HG02798 (cell line): ENCODE data around the gene IFI6.

ENCODE experiments used
- ATAC-seq: cut with Tn5 transposase; IDR thresholded peaks from one replicate; pipeline ENCODE4 v1.9.1; 2021; ENCODE audit warnings: mild to moderate bottlenecking; ENCODE audit not compliant: unreplicated experiment, poor library complexity

IFI6 gene

DNA sequence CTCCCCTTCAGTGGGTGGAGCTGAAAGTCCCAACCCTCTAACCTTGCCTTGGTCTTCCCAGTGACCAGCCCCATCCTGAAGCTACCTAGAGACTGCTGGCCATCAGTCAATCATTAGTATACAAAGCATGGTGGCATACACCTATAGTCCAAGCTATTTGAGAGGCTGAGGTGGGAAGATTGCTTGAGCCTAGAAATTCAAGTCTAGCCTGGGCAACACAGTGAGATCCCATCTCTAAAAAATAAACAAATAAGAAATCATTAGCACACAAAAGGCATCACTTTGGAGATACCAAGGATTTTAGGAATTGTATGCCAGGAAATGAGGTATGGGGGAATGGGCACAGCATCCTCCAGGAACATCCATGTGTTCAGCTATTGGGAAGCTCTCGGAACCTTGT, 4.4 kb upstream of the IFI6 start:
- no peak for ATAC-seq

DNA sequence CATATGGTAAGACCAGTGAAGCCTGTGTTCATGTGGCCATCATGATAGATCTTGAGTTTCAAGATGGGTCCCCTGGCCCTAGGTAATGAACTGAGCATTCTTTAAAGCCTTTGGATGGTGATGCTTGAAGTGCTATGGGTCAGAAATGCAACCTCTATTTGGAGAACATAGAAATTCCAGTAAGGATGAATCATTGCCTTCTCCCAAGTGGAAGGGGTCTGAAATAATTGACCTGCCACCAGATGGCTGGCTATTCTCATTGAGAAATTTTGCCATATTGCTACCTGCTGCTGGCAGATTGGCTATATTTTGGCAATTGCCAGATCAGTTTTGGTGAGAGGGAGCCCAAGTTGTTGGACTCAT, 739 bp upstream of the IFI6 start:
- no peak for ATAC-seq

DNA sequence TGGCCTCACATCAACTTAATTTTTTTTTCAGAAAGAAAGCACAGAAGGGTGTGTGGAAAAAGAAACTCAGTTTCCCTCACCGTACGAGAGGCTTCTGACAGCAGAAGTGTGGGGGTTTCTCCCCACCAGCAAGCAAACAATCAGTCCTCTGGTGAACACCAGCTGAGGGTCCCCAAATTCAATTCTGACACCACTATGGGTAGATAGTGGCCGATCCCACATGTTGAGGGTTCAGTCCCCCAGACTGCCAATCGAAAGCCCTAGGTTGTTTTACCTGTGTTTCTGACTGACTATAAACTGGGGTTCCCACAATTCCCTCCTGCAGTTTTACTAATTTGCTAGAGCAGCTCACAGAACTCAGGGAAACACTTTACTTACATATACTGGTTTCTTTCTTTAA, 2.1 kb downstream of the IFI6 start:
- ATAC-seq, result no peak

DNA sequence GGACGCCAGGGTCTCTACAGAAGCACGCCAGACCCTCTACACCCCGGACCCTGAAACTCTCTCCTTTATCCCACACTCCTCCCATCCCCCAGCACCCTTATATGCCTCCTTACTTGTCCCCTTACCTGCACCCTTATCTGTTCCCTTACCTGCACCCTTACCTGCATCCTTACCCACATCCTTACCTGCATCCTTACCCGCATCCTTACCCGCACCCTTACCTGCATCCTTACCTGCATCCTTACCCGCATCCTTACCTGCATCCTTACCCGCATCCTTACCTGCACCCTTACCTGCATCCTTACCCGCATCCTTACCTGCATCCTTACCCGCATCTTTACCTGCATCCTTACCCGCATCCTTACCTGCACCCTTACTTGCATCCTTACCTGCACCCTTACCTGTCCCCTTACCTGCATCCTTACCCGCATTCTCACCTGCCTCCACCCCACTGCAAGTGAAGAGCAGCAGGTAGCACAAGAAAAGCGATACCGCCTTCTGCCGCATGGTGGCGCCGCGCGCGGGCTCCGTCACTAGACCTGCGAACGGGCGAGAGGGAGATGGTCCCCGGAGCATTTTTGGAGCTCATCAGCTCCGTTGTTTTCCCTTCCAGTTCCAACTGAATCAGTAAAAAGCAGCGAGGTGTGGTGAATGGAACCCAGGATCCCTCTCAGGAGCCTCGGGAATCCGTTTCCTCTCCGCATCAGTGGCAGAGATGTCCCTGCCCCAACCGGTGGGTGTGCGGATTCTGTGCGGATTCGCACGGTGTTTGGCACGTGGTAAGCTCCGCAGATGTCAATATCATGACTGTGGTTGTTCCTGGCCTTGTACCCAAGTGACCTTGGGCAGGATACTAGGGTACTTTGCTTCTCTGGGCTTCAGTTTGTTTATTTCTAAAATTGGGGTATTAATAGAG, 2.9 kb downstream of the IFI6 start:
- ATAC-seq, result no peak

DNA sequence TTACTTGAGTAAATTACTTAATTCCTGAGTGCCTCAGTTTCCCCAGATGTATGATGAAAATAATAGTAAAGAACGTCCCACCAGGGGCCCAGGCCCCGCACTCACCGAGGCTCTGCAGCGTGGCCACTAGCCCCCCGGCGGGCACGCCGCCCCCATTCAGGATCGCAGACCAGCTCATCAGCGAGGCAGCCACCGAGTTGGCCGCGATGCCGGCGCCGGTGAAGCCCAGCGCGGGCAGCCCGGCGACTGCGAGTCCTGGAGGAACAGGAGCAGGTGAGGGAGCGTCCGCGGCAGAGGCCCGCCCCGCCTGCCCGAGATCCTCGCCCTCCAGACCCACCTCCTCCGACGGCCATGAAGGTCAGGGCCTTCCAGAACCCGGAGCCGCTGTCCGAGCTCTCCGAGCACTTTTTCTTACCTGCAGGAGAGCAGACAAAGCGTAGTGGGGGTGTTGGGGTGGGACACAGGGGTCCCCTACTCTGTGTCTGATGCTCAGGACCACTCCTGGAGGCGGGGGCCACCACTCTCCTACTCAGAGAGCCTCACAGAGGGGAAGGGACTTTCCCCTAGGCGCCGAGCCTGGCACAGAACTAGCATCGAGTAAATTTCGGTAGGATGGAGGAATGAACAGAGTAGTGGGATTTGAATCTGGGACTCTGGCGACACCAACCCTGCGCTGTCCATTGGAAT, 3.7 kb downstream of the IFI6 start:
- no peak for ATAC-seq

DNA sequence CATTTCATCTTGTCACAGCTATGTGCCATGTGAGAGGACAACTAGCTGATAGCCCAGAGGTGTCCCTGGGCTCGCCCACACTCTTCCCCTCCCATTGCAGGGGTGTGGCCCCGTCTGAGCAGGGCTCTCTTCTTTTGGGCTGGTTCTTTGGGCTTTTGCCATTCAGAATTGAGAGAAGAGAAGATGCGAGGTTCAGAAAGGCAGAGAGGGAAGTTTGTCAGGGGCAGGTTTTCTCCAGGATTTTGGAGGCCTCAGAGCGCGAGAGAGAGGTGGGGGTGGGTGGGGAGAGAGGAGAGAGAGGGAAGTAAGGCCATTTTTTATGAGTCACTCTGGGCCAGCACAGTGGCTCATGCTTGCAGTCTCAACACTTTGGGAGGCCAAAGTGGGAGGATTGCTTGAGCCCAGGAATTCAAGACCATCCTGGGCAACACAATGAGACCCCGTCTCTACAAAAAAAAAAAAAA, 5.2 kb downstream of the IFI6 start:
- no peak for ATAC-seq

DNA sequence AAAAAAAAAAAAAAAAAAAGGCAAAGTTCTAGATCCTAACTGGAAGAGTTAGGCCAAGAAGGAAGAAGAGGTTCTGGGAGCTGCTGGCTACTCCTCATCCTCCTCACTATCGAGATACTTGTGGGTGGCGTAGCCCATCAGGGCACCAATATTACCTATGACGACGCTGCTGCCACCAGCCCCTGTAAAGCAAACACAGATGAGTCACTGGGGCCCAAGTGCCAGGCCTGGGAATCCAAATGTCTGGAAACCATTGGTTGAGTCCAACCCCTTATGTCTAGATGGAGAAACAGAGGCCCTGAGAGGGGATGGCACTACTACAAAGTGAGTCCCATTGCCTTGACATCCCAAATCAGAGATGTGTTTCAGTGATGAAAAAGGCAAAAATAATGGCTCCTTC, 5.7 kb downstream of the IFI6 start:
- no peak for ATAC-seq

DNA sequence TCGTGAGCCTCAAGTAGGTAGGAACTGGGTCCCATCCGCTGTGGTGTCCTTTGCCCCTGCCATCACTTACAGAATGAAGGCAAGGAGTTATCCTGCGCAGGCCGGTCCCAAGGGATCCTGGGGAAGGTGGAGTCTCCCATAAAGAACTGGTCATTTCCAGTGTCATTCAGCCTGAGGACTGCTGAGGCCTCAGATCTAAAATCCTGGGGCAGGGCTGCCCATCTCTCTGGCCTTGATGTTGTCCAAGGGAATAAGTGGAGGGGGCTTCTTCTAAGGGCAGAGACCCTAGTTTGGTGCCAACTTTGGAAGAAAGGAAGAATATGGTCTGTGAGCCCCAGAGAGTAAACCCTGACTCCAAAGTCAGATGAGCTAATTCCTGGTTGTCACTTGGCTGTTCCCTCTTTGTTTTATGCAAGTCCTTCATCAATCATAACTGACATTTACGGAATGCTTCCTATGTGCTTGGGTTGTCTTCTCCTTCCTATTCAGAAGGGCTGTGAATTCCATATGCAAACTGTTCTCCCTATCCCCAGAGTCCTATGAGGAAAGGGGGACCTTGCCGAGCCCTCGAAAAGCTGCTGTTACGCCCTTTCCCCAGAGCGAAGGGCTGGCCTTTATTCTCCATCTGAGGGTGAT, 6.9 kb downstream of the IFI6 start:
- no peak for ATAC-seq

DNA sequence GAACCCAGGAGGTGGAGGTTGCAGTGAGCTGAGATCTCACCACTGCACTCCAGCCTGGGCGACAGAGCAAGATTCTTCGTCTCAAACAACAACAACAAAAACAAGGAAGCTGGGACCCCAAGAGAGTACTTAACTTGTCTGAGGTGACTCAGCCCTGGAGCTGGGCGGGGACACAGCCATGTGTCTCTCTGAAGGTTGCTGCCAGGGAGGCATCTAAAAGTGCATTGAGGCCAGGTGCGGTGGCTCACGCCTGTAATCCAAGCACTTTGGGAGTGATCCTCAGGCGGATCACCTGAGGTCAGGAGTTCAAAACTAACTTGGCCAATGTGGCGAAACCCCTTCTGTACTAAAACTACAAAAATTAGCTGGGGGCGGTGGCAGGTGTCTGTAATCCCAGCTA, 7.7 kb downstream of the IFI6 start:
- ATAC-seq, result no peak

DNA sequence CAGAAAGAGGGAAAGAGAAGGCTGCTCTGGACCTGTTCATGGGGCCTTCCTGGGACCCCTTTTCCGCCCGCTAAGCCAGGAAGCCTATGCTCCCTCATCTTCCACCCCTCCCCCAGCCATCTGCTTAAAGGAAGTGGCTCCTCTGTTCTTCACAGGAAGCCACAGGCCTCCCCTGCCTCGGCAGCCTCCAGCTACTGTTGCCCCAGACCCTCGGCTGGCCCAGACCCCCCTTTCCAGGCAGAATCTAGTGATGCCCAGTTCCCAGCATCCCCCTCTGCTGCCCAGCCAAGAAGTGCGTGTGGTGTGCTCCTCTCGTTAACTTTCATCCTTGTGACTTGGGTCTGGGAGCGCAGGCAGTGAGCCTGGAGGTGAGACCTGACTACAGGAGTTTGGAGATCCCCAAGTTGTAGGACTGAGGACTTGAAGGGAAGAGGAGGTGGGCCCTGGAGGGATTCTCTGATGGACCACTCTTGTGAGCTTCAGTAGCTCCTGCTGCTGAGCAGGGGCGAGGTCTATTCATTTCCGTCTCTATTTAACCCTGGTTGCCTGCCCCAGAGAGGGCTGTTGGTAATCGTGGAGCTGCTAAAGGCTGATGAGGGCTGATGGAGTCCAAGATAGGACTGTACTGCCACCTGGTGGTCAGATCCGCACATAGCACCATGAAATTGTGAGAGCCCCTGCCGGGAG, 9.1 kb downstream of the IFI6 start:
- peak; percentile 32 for ATAC-seq

DNA sequence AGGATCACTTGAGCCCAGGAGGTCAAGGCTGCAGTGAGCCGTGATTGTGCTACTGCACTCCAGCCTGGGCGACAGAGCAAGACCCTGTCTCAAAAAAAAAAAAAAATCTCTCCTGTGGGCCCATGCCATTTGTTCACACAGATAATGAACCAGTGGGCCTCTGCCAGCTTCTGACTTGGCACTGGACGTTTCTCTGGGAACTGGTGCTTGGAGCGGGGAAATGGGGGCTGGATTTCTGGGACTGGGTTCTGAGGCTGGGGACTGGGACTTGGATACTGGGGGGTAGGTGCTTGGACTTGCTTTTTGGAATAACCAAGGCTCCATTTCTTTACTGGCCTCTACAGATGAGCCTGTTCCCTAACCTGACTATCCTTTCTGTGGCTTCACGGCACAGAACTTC, 9.7 kb downstream of the IFI6 start:
- no peak for ATAC-seq

DNA sequence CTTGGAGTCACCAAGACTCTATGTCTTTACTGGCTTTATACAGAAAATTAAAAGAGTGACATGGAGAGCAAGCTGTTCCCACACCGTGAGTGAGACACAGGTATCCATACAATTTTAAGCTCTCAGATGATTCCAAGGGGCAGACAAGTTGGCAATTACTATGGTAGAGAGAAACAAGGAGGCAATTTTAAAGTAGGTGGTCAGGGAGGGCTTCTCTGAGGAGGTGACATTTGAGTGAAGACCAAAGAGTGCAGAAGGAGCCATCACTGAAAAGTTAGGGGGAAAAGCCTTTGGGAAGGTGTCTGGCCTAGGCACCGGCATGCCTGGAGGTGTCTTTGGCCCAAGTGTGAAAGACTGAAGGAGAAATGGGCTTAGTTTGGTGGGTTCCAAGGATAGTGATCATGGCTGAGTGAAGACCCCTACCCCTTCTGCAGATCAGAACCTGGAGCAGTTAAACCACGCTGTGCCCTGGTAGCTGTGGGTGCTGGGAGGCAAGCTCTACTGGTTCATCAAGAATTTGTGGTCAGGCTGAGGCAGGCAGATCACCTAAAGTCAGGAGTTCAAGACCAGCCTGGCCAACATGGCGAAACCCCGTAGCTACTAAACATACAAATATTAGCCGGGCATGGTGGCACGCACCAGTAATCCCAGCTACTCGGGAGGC, 10.4 kb downstream of the IFI6 start:
- ATAC-seq, result no peak

DNA sequence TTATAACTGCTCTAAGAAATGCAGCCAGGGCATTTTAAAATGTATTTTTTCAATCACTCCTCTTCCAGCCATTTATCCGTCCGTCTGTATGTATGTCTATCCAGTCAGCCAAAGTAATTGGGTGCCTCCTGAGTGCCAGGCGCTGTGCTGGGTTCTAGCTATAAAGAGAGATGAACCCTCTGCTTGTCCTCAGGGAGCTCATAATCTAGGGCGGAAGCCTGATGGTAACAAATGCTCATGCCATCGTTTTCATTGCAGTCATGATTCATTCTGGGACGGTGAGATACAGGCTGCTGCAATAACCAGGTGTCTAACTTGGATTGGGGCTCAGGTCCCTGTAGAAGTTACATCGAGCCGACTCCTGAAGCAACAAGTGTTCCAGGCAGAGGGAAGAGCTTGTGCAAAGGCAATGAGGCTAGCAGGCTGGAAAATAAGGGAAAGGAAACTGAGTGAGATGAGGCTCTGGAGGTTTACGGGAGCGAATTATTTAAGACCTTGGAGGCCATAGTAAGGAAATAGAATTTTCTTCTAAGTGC, 11.6 kb downstream of the IFI6 start:
- no peak for ATAC-seq

DNA sequence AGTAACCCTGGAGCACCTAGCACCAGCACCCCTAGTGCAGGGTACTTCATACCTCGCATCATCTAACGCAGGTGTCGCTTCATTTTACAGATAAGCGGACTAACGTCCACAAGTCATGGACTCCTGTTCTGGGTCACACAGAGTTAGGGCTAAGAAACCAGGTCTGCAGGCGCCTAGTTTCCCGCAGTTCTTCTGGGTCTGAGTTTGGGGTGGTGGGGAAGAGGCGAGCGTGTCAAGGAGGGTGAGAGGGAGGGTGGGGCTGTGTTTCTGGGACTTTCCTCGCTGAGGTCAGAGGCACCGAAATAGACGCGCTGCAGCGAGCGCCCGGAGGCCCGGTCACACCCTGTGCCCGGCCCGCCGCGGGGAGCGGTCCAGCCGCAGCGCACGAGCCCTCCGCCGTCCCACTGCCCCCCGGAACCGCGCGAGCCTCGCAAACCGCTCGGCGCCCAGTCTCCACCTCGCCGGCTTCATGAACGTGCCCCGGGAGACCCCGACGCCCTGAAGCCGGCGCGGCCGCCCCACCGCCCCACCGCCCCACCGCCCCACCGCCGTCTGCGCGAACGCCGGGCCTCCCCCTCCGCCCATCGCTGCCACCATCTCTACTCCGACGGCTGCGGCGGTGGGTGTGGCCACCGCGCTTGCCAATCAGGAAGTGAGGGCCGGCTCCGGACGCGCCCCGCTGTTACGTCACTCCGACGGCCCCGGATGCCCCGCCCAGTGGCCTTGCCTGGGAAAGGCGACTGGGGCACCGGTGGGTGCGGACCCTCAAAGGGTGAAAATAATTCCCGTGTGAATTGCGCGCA, 12.3 kb downstream of the IFI6 start:
- ATAC-seq, result peak; percentile 75

DNA sequence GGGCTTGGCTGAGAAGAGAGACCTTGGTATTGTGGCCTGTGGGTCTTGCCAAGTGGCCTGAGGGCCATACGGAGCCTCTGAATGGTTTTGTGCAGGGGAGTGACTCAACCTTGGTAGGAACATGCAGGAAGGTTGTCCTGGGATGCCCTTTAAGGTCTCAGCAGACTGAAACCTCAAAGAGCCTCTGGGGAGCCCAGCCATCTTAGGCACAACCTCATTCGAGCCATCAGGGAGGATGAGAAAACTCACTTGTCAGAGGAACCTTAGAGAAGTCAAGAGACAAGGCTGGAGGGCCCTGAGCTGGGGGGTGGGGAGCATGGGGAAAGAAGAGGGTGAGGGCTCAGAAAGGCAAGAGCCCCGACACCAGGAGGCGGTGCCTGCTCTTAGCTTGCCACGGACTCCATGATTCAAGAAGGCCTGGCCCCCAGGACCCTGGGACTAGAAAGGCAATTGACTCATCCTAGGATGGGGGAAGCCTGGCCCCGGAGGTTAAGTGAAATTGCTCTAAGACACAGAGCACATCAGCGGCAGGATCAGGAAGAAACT, 13.0 kb downstream of the IFI6 start:
- peak; percentile 7 for ATAC-seq

DNA sequence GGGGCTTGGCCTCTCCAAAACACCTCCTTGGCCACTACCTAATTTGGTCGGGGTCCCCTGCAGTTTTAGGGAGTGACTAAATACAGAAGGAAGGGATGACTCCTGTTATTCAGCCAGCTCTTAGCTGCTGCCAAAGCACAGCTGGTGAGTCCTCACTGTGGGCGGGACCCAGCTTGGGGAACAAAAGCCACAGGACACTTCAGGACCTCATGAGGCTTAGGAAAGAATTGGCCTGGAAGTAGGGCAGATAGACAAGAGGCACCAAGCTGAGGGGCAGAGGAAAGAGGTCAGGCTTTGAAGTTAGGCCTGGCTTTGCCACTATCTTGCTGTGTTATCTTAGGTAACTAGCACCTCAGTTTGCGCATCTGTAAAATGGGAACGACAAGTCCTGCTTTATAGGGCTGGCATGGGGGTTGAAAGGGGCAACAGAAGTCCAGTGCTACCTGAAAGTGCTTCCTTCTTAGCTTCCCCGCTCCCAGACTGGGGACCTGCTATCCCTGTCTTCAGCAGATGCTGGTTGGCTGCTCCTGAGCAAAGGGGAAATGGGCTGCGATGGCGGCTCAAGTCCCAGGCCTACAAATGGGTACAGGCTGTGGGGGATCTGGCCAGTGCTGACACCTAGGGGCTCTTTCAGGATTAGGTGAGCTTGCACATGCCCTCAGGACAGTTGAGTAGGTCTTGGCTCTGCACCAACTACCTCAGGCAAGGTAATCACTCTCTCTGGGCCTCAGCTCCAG, 15.7 kb downstream of the IFI6 start:
- ATAC-seq, result no peak

DNA sequence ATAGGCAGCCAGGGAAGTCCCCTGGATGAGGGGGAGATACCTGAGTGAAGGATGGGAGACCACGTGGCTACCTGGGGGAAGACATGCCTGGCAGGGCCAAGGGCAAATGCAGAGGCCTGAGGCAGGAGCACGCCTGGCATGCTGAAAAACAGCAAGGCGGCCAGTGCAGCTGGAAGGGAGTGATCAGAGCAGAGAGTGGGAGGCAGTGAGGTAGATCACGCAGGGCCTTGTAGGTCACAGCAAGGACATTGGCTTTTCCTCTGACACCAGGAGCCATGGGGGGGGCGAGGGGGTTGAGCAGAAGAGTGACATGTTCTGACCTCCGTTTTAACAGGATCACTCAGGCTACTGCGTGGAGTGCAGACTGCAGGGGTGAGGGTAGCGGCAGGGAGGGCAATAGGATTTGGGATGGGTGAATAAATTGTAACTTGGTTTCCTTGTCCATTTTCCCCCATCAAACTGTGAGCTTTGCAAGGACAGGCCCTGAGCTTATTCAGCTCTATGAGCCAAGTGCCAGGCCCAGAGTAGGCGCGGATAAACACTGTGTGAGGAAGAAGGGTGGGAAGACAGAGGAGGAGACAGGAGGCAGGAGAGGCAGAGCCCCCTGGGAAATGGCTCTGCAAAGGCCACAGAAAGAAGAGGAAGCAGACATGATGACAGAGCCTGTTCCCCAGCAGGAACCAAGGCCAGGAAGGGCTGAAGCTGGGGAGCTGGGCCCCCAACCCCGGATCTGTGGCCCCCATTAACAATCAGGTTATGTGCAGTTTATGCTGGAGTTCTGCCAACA, 16.6 kb downstream of the IFI6 start:
- ATAC-seq, result no peak
